RWPE1 (cell line): ENCODE results near the gene ACAD11.

Experiments used
- CTCF ChIA-PET: fragments of 350-600 bp; sonication (Branson Sonifier 250); formaldehyde crosslinking; extraction: SDS; loops from one replicate; lab custom pipeline; 2021; lab: Yijun Ruan, JAX
- POLR2A ChIA-PET: fragments of 400-600 bp; formaldehyde crosslinking; extraction: SDS; loops from one replicate; lab custom pipeline; 2020; ENCODE audit warnings: antibody characterized with exemption; ENCODE audit not compliant: low non-redundant PET; lab: Yijun Ruan, JAX
- DNase-seq: peaks from one replicate; pipeline ENCODE4 v3.0.0; 2012; ENCODE audit warnings: low spot score
- H3K27ac ChIP-seq: fragments of 450-650 bp; 2 replicates; pipeline ENCODE4 v1.5.1; 2017
- CTCF ChIP-seq: fragments of 450-650 bp; conservative IDR thresholded peaks from 2 replicates; pipeline ENCODE4 v1.5.1; 2017; ENCODE audit warnings: low read depth, mild to moderate bottlenecking

Gene ACAD11

DNA sequence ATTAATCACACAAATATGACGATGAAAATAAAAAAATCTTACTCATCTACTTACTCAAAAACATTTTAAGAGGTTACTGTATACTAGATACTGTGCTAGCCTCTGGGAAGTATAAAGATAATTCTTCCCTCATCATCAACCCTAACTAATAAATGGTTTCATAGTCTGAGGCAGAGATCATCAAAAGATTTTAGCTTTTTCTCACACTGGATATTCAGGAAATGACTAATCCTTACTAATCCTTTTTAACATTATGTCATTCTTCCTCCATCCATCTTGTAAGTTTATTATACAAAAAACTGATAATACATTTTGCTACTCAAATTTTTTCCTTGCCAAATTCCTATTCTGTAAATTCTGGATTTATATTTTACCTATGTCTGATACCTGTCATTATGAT is 29.7 kb downstream of the ACAD11 start:
- ChIA-PET CTCF (interaction anchor here (0.6 kb wide), 1 partner anchor 710 kb away, joined by 3 read pairs; no protein-coding TSS in a partner anchor), POLR2A (no interaction called here)
- TF ChIP-seq CTCF, result no peak
- H3K27ac ChIP-seq, result no peak overlapping the region
- DNase-seq, result peak; percentile 61

GRCh38 chr3:132628157-132628556 is 31.5 kb downstream of the ACAD11 start:
- DNase-seq, result no peak
- H3K27ac ChIP-seq, result no peak overlapping the region
- POLR2A ChIA-PET, result no interaction called here
- no peak for TF ChIP-seq CTCF
- CTCF ChIA-PET, result no interaction called here

- DNase-seq, result no peak
- no peak for TF ChIP-seq CTCF
- POLR2A ChIA-PET, result no interaction called here
- peak overlapping the region; percentile 54 for H3K27ac ChIP-seq
- CTCF ChIA-PET, result no interaction called here
Measured at GRCh38 chr3:132626955-132627354, 32.7 kb downstream of the ACAD11 start.

DNA sequence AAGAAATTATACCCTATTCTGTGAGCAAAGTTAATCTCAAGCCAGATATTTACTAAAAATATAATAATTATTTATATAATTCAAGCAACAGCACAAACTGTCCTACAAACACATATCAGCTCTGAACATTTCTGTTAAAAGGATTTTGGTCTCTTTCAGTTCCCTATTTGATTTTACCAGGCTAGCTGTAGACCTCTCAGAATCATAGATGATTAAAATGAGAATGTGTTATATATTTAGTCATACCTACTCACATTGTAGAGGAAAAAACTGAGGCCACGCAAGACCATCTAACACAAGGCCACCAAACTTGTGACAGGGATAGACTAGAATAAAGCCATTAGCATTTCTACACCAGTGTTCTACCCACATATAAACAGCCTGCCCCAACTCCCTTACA is 34.0 kb downstream of the ACAD11 start:
- H3K27ac ChIP-seq, result no peak overlapping the region
- no peak for DNase-seq
- POLR2A ChIA-PET, result no interaction called here
- CTCF ChIA-PET, result interaction anchor here (0.6 kb wide), 1 partner anchor 66 kb away, joined by 3 read pairs; no protein-coding TSS in a partner anchor
- no peak for TF ChIP-seq CTCF

DNA sequence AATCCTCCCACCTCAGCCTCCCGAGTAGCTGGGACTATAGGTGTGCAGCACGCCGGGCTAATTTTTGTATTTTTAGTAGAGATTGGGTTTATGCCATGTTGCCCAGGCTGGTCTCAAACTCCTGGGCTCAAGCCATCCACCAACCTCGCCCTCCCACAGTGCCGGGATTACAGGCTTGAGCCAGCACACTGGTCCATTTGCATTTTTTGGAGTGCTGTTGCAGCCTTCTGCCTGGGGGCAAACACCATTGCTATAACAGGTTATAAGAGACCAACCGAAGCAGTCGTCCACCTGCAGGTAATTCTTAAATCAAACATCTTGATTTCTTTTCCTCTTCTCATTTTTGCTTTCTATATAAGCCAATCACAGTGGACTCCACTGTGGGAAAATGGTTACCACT is 34.8 kb downstream of the ACAD11 start:
- no peak for TF ChIP-seq CTCF
- CTCF ChIA-PET, result no interaction called here
- POLR2A ChIA-PET, result no interaction called here
- no peak overlapping the region for H3K27ac ChIP-seq
- no peak for DNase-seq

- CTCF ChIA-PET, result no interaction called here
- no peak overlapping the region for H3K27ac ChIP-seq
- no peak for TF ChIP-seq CTCF
- POLR2A ChIA-PET, result no interaction called here
- no peak for DNase-seq
Measured at GRCh38 chr3:132623646-132624045, 36.0 kb downstream of the ACAD11 start.

DNA sequence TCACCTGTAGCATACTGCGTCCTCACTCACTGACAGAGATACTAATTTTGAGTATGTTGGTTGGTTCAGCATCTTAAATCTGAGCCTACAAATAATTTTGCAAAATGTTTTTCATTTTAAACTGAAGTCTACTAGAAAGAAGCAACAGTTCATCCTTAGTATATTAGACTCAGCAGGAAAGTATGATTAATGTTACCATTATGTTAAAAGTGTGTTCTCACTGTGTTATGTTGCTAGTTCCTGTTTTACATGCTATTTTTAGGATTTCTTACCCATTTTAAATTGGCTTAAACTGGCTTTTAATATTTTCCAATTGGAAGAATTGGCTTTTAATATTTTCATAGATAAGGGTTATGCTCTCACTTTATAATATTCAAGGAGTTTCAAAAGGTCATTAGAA is 36.8 kb downstream of the ACAD11 start:
- no peak overlapping the region for H3K27ac ChIP-seq
- ChIA-PET CTCF (no interaction called here), POLR2A (no interaction called here)
- TF ChIP-seq CTCF, result no peak
- no peak for DNase-seq
